Astrocyte of the cerebellum (primary cell): Measurements from ENCODE around the gene ATP8A2.

Experiments
- DNase-seq: peaks from one replicate; pipeline ENCODE4 v3.0.0-alpha.2; 2011; ENCODE audit warnings: low read depth
- H3K4me3 ChIP-seq: 2 replicates; pipeline ENCODE4 v1.5.1; 2011; ENCODE audit warnings: mild to moderate bottlenecking, low read depth, low read length, moderate library complexity
- CTCF ChIP-seq: IDR thresholded peaks from 2 replicates; pipeline ENCODE4 v1.5.1; 2012; ENCODE audit warnings: low read length, low read depth, moderate library complexity, mild to moderate bottlenecking; ENCODE audit errors: missing control alignments
- in situ Hi-C: cut with HindIII; loops from 2 replicates; pipeline ENCODE4 v1.10.0; 2017; ENCODE audit warnings: low sequenced_read_pairs

Gene ATP8A2

GRCh38 chr13:25421612-25422011 is 49.8 kb downstream of the ATP8A2 start:
- in situ Hi-C loops: no loop called here
- TF ChIP-seq CTCF: no peak
- DNase-seq: no peak
- H3K4me3 ChIP-seq: no peak overlapping the region

DNA sequence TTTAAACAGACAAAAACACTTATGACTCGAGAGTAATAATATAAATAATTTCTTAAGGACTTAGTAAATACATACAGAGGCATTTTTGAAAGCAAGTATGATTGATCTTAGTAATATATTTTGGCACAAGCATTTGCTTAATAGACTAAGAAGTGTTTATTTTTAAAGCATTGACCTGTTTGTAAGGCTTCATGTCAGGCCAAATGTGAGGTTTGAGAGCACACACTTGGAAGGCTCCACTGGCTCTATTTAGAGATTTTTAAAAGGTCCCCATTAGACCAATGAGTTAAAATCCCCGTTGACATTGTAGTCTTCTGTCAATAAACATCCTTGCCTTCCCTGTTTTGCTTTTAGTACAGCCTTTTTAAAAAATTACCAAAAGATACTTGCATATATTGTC is 50.4 kb downstream of the ATP8A2 start:
- H3K4me3 ChIP-seq: no peak overlapping the region
- TF ChIP-seq CTCF: no peak
- DNase-seq: no peak
- in situ Hi-C loops: no loop called here

DNA sequence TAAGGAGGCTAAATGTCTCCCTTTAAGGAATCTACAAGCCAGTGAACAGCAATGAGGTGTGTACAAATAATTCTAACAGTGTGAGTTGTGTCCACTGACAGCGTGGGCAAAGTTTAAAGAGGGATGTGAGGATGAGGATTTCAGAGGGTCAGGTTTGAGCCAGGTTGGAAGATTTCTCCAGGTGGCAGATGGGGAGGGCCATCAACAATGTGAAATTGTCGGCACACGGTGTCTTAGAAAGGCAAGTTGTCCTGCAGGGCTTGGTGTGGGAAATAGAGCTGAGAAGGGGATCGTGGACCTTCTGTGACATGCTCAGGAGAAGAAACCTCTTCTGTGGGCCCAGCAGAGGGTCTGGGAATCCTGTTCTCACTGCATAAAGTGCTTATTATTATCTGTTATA is 52.1 kb downstream of the ATP8A2 start:
- H3K4me3 ChIP-seq: no peak overlapping the region
- no peak for DNase-seq
- in situ Hi-C loops: no loop called here
- no peak for TF ChIP-seq CTCF

DNA sequence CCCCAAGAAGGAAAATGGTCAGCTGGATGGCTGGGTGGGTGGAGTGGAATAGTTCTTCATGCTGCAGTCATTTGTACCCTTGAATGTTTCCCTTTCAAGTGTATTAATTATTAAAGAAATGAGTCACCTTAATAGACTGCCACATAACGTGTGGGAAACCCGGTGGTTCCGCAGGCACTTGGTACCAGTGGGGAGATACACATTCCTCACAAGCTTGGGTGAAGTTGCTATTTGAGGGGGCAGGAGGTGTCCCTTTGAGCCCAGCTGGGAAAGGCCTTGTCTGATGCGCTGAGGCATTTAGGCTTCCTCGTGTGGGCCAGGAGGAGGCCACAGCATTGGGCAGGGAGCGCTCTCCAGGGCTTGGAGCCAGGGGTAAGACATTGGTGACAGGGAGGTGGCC is 57.7 kb downstream of the ATP8A2 start:
- H3K4me3 ChIP-seq: no peak overlapping the region
- in situ Hi-C loops: no loop called here
- no peak for TF ChIP-seq CTCF
- DNase-seq: no peak

DNA sequence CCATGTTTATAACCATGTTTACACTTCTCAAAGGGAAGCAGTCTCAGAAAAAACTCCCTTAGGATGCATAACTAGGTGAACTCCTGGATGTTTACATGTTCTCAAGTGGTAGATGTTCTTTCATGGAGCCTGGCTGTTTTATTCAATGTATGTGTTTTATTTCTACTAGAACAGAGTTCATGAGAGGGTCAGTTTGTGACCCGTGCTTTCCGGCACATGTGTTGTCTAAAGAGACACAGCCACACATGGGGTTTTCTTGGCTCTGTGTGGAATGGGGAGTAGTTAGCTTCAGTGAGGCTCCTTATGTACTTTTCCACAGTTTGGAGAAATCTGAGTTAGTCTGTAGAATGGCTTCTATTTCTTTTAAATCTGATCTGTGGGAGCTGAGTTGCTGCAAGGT is 60.9 kb downstream of the ATP8A2 start:
- no peak overlapping the region for H3K4me3 ChIP-seq
- in situ Hi-C loops: no loop called here
- no peak for TF ChIP-seq CTCF
- DNase-seq: no peak

- in situ Hi-C loops: no loop called here
- TF ChIP-seq CTCF: no peak
- DNase-seq: no peak
- no peak overlapping the region for H3K4me3 ChIP-seq
Measured at GRCh38 chr13:25440061-25440460, 68.3 kb downstream of the ATP8A2 start.

DNA sequence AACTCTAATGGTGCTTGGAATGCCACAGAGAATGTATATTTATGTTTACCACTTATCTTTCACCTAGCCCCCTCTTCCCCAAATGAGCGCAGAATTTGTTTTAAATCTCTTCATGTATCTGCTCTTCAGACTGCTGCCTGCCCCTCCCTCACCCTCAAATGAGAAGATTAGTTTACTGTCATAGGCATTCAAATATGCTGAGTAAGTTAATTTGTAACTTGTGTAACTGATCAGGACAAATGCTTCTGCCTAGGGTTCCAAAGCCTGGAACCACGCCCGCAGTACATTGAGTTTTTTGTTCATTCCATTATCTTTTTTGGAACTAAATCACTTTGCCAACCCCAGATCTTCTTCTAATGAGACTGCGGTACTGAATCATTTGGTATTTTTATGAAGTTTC is 74.5 kb downstream of the ATP8A2 start:
- H3K4me3 ChIP-seq: no peak overlapping the region
- in situ Hi-C loops: no loop called here
- TF ChIP-seq CTCF: no peak
- no peak for DNase-seq
